Measurements from ENCODE around the gene LEMD3.

GRCh38 chr12:65155784-65156183, 13.6 kb upstream of the LEMD3 start:
- TF ChIP-seq CTCF (conservative IDR thresholded peaks at IDR 0.05; ENCODE audit: low read length) = no peak
- TF ChIP-seq EZH2phosphoT487 (IDR thresholded peaks at IDR 0.05; ENCODE audit: borderline replicate concordance) = no peak
